ENCODE data around the gene PLD3.
"Not testable (repeated sequence)": the region's sequence is repeated elsewhere in the genome, so short reads cannot be mapped to it uniquely, and the experiment has no call there.

PLD3 gene

GRCh38 chr19:40326201-40326600, 22.3 kb upstream of the PLD3 start:
- no peak for DNase-seq (ENCODE audit: low read depth)
- no peak overlapping the region for H3K4me3 ChIP-seq (ENCODE audit: low read depth, low read length)

- no peak for DNase-seq (ENCODE audit: low read depth)
- H3K4me3 ChIP-seq (ENCODE audit: low read depth, low read length), result no peak overlapping the region
Measured at GRCh38 chr19:40331052-40331451, 17.4 kb upstream of the PLD3 start.

DNA sequence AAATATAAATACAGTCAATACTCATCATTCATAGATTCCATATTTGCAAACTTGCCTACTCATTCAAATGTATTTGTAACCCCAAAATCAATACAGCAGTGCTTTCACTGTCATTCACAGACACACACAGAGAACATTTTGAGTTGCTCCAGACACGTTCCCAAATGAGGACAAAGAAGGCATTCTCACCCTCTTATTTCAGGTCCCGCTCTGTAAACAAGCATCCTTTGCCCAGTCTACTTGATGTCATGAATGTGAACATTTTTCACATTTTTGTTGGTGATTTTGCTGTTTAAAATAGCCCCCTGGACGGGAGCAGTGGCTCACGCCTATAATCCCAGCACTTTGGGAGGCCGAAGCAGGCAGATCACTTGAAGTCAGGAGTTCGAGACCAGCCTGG, 15.8 kb upstream of the PLD3 start:
- H3K4me3 ChIP-seq (ENCODE audit: low read depth, low read length), result no peak overlapping the region
- DNase-seq (ENCODE audit: low read depth), result no peak

GRCh38 chr19:40333083-40333482, 15.4 kb upstream of the PLD3 start:
- H3K4me3 ChIP-seq (ENCODE audit: low read depth, low read length); DNase-seq (ENCODE audit: low read depth): not testable (repeated sequence)

DNA sequence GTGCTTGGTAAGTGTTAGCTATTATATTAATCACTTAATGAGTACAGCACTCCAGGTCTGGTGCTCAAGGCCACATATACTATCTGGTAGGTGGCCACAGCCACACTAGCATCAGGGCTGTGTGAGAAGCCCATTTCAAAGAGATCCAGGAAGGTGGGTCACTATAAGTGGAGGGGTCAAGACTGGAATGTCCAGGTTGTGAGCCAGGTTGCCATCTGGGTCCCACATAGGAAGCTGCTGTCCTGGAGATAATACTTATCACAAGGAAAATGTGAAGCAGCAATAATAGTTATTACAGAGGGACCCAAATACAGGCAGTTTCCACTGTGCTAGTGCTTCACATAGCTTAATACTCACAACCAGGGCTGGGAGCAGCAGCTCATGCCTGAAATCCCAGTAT, 13.4 kb upstream of the PLD3 start:
- no peak overlapping the region for H3K4me3 ChIP-seq (ENCODE audit: low read depth, low read length)
- DNase-seq (ENCODE audit: low read depth), result no peak

DNA sequence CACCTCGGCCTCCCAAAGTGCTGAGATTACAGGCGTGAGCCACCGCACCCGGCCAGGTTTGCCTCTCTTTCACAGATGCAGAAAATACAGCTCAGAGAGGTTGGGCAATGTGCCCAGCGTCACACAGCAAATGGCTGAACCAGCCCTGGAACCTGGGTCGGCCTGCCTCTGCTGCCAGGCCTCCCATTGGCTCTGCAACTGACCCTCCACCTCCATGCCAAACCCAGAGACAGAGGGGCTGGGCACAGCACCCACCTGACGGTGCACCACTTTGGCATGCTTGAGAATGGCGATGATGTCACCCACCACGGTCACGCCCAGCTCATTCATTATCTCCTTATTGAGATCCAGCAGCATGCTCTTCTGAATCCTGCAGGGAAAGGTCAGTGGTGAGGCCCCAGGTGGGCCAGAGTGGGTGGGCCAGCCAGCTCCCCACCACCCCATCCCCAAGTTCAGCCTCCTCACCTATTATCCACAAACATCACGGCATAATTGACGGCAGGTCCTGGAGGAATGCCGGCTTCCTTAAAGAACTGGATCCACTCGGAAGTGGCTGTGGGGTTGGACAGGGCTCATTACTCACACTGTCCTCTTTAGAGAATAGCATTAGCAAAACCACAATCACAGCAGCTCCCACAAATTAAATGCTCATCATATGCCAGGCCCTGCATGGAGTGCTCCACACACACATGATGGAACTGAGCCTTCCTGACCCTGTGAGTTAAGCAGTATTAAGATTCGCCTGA, 12.5 kb upstream of the PLD3 start:
- DNase-seq (ENCODE audit: low read depth), result no peak
- no peak overlapping the region for H3K4me3 ChIP-seq (ENCODE audit: low read depth, low read length)

DNA sequence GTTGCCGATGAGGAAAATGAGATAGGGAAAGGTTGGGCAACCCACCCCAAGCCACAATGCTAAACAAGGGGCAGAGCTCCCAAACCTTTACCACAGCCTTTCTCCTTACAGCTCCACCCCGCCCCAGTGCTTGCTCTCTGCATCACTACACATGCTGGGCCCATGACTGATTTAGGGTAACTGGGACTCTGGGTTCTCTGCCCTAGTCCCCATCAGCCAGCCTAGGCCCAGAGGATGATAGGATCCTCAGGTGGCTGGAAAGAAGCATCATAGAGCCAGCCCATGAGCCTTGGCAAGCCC, 11.9 kb upstream of the PLD3 start:
- DNase-seq (ENCODE audit: low read depth), result no peak
- H3K4me3 ChIP-seq (ENCODE audit: low read depth, low read length), result no peak overlapping the region

- DNase-seq (ENCODE audit: low read depth), result no peak
- H3K4me3 ChIP-seq (ENCODE audit: low read depth, low read length), result no peak overlapping the region
Measured at GRCh38 chr19:40337107-40337506, 11.4 kb upstream of the PLD3 start.

DNA sequence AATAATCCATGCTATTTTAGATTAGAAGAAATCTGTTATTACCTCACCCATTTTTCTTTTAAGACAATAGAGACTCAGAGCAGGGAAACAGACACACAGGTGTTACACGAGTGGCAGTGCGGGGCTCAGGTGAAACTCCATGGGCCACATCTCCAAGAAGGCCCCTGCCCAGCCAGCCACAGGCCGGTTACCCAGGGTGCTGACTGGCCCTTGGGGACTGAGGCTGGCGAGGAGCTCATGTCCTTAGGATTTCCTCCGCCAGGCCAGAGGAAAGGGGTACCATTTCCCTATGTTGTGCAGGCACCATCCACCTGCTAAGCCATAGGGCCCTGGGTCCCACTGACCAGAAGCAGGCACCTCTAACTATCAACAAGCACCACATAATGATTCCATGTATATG, 10.9 kb upstream of the PLD3 start:
- no peak for DNase-seq (ENCODE audit: low read depth)
- no peak overlapping the region for H3K4me3 ChIP-seq (ENCODE audit: low read depth, low read length)

GRCh38 chr19:40339018-40339728, 9.3 kb upstream of the PLD3 start:
- no peak overlapping the region for H3K4me3 ChIP-seq (ENCODE audit: low read depth, low read length)
- DNase-seq (ENCODE audit: low read depth), result no peak

DNA sequence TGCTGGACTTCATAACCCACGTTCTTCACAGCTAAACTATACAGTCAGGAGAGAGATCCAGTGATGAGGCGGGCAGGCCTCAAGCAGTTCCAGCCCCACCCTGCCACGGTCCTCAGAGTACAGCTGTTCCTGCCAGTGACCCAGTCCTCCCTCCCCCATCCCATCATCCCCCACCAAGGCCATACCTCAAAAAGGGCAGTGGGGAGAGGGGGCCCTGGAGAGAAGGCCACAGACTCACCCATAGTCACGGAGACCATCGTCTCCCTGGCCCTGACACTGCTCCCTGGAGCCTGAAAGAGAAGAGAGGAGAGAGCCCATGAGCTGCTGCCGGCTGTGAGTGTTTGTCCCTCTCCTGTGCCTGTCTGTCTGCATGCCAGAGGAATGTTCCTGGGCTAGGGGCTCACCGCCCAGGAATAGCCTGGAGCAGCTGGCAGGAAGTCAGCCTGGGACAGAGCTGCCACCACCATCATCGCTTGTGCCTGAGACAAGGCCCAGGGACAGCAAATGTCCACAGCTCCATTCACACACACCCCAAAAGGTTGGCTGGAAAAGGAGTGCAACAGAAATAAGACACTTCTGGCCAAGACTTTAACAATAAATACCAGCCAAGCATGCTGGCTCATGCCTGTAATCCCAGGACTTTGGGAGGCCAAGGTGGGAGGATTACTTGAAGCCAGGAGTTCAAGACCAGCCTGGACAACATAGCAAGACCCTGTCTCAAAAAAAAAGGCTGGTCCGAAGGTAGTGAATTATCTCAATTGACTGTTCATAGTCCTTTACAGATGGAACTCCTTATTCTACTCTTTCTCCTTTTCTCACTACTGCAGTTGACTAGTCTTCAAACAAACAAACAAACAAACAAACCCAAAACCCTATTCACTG, 6.7 kb upstream of the PLD3 start:
- no peak for DNase-seq (ENCODE audit: low read depth)

DNA sequence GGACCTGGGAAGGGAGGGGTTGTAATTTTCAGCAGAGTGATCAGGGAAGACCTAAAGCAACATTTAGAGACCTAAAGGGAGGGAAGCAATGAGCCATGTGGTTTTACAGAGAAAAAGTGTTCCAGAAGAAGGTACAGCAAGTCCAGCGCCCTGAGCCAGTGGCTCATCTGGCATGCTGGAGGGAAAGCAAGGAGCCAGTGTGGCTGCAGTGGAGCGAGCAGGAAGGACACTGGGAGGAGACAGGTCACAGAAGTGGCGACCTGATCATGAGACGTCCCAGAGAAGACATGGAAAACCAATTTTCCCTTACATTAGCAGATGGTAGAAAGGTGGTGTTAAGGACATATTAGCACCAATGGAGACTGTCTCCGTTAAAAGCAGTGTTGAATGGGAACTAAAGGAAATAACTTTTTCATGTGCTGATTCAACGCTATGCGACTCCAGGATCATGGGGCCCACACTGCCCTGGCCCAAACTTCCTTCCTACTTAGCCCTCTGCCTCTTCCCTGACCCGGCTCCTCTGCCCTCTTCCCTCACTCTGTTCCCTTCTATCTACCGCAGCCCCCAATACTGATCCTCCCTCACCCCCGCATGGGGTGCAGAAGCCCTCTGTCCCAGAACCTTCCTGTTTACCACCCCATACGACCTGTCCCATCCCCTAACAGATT, 5.7 kb upstream of the PLD3 start:
- H3K4me3 ChIP-seq (ENCODE audit: low read depth, low read length), result no peak overlapping the region
- no peak for DNase-seq (ENCODE audit: low read depth)

More for the DNA sequence above, 6.7 kb upstream of the PLD3 start:
- no peak overlapping the region for H3K4me3 ChIP-seq (ENCODE audit: low read depth, low read length)

DNA sequence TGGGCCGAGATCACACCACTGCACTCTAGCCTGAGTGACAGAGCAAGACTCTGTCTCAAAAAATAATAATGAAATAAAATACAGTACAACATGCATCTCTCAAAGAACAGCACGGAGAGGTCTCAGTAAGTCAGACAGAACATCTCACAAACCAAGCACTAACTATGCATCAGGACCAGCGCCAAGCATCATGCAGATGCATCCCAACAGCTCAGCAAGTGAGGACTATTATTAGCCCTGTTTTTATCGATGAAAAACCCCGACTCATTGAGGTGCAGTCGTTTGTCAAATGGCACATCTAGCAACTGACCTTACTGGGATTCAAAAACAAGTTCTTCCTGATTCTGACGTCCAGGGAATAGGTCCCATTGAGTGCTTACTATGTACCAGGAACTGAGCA, 4.1 kb upstream of the PLD3 start:
- DNase-seq (ENCODE audit: low read depth), result no peak

GRCh38 chr19:40348961-40349507, 539 bp downstream of the PLD3 start:
- peak overlapping the region; percentile 90 for H3K4me3 ChIP-seq (ENCODE audit: low read depth, low read length)
- no peak for DNase-seq (ENCODE audit: low read depth)

More for the DNA sequence above, 4.1 kb upstream of the PLD3 start:
- H3K4me3 ChIP-seq (ENCODE audit: low read depth, low read length), result no peak overlapping the region

GRCh38 chr19:40355975-40356680, 7.6 kb downstream of the PLD3 start:
- no peak for DNase-seq (ENCODE audit: low read depth)
- no peak overlapping the region for H3K4me3 ChIP-seq (ENCODE audit: low read depth, low read length)

DNA sequence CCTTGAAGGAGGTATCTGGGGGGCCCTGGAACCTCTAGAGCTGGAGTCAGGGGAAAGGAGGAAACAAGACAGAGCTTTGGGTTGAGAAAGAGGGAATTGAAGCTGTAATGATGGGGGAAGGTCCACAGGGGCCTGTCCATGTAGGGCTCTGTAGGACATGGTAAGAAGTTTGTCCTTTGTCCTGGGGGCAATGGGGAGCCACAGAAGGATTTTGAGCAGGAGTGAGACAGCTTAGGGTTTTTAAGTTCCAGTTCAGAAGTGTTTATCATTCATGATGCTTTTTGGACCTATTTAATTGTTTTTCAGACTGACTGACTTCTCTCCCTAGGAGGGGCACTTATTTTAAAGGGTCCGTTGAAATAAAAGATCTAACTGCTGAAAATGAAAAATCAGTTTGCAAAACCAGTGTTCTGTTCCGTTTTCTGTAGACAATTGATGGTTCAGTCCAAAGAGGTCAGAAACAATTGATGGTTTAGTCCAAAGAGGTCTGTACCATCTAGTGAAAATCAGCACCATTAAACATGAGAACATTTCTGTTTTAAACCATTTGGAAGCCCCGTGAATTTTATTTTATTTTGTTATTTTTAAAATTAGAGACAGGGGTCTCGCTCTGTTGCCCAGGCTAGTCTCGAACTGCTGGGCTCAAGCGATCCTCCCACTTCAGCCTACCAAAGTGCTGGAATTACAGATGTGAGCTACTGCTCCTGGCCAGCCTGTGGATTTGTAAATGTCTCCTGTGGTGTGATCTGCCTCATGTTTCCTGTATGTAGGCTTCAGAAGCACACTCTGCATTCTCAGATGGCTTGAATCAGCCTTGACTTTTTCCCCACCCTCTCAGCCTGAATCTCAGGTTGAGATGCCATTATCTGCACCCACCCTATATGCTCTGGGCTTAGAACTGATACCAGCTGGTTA, 8.4 kb downstream of the PLD3 start:
- H3K4me3 ChIP-seq (ENCODE audit: low read depth, low read length), result no peak overlapping the region
- DNase-seq (ENCODE audit: low read depth), result no peak

GRCh38 chr19:40357640-40358039, 9.1 kb downstream of the PLD3 start:
- H3K4me3 ChIP-seq (ENCODE audit: low read depth, low read length), result no peak overlapping the region
- no peak for DNase-seq (ENCODE audit: low read depth)

GRCh38 chr19:40358773-40359172, 10.3 kb downstream of the PLD3 start:
- no peak overlapping the region for H3K4me3 ChIP-seq (ENCODE audit: low read depth, low read length)
- DNase-seq (ENCODE audit: low read depth), result no peak
